HG02870 (cell line): ENCODE results near the gene TRAPPC11.
"Not testable (repeated sequence)": the region's sequence is repeated elsewhere in the genome, so short reads cannot be mapped to it uniquely, and the experiment has no call there.

ENCODE experiments used
- ATAC-seq: cut with Tn5 transposase; IDR thresholded peaks from one replicate; pipeline ENCODE4 v1.9.1; 2021; ENCODE audit warnings: mild to moderate bottlenecking, moderate library complexity; ENCODE audit not compliant: unreplicated experiment

The TRAPPC11 gene

GRCh38 chr4:183659029-183659871 lies at the start of gene TRAPPC11, which contains the start of gene RWDD4:
Gene TRAPPC11, plus strand, starts transcription at chr4:183659293. Its CDS starts 4,575 bp downstream, at chr4:183663868.
Gene RWDD4, minus strand, starts transcription at chr4:183659185. Its CDS starts 233 bp downstream, at chr4:183658952.
- peak; percentile 99 for ATAC-seq

- ATAC-seq, result no peak
These were observed 49.1 kb upstream of the TRAPPC11 start for GRCh38 chr4:183610033-183610432.

GRCh38 chr4:183610613-183611012 lies 48.5 kb upstream of the TRAPPC11 start:
- no peak for ATAC-seq

GRCh38 chr4:183611210-183611830 lies 47.8 kb upstream of the TRAPPC11 start:
- no peak for ATAC-seq

GRCh38 chr4:183612329-183613250 lies 46.5 kb upstream of the TRAPPC11 start:
- ATAC-seq, result no peak

- ATAC-seq, result no peak
These were observed 42.0 kb upstream of the TRAPPC11 start for GRCh38 chr4:183617075-183617474.

GRCh38 chr4:183618681-183619080 lies 40.4 kb upstream of the TRAPPC11 start:
- no peak for ATAC-seq

GRCh38 chr4:183620421-183620820 lies 38.7 kb upstream of the TRAPPC11 start:
- no peak for ATAC-seq

- no peak for ATAC-seq
These were observed 37.2 kb upstream of the TRAPPC11 start for GRCh38 chr4:183621875-183622274.

GRCh38 chr4:183624548-183624947 lies 34.5 kb upstream of the TRAPPC11 start:
- ATAC-seq, result no peak

- no peak for ATAC-seq
These were observed 32.9 kb upstream of the TRAPPC11 start for GRCh38 chr4:183626168-183626567.

GRCh38 chr4:183627286-183627685 lies 31.8 kb upstream of the TRAPPC11 start:
- not testable (repeated sequence) for ATAC-seq

- no peak for ATAC-seq
These were observed 31.0 kb upstream of the TRAPPC11 start for GRCh38 chr4:183627979-183628588.

GRCh38 chr4:183631577-183632198 lies 27.4 kb upstream of the TRAPPC11 start:
- no peak for ATAC-seq

- ATAC-seq, result no peak
These were observed 26.4 kb upstream of the TRAPPC11 start for GRCh38 chr4:183632689-183633088.

GRCh38 chr4:183633476-183634400 lies 25.4 kb upstream of the TRAPPC11 start:
- ATAC-seq, result no peak

GRCh38 chr4:183635321-183635720 lies 23.8 kb upstream of the TRAPPC11 start:
- no peak for ATAC-seq

GRCh38 chr4:183635741-183636140 lies 23.4 kb upstream of the TRAPPC11 start:
- no peak for ATAC-seq

- no peak for ATAC-seq
These were observed 22.6 kb upstream of the TRAPPC11 start for GRCh38 chr4:183636503-183636902.
